K562 (cell line): Measurements from ENCODE around the gene KRT33A.

ENCODE experiments used
- ERF ChIP-seq: fragments of 450-650 bp; formaldehyde crosslinking; IDR thresholded peaks from 2 replicates; pipeline ENCODE4 v1.4.0; 2020; ENCODE audit warnings: mild to moderate bottlenecking, mixed read lengths
- FOS ChIP-seq: IDR thresholded peaks from 3 replicates; pipeline ENCODE4 v1.6.1; 2011; ENCODE audit not compliant: insufficient read length; ENCODE audit errors: extremely low read depth
- HDAC2 ChIP-seq: fragments of 450-650 bp; IDR thresholded peaks from 2 replicates; pipeline ENCODE4 v1.6.1; 2016; ENCODE audit warnings: mild to moderate bottlenecking
- KAT8 ChIP-seq: fragments of 450-650 bp; IDR thresholded peaks from 2 replicates; pipeline ENCODE4 v1.6.1; 2016; ENCODE audit warnings: low read depth, mild to moderate bottlenecking
- NR2F6 ChIP-seq: fragments of 450-650 bp; formaldehyde crosslinking; IDR thresholded peaks from 2 replicates; pipeline ENCODE4 v1.4.0; 2020; ENCODE audit warnings: mild to moderate bottlenecking
- STAG1 ChIP-seq: sonication (generic); formaldehyde crosslinking; IDR thresholded peaks from 2 replicates; pipeline ENCODE4 v1.5.0; 2020; ENCODE audit warnings: missing genetic modification reagents, borderline replicate concordance
- ZNF318 ChIP-seq, 2 experiments: fragments of 450-650 bp; IDR thresholded peaks; 2 replicates each; pipeline ENCODE4 v1.6.1; 2016; ENCODE audit warnings: mild to moderate bottlenecking in 2 of 2, borderline replicate concordance in 1 of 2, low read depth in 1 of 2, moderate library complexity in 1 of 2
- TF ChIP-seq, protein P1 (sequence below), 3 experiments: IDR thresholded peaks in 2 of 3; conservative IDR thresholded peaks in 1 of 3; 2 replicates each; pipeline ENCODE4 v1.5.1; 2011 to 2012; ENCODE audit warnings: low read length in 3 of 3, mild to moderate bottlenecking in 3 of 3, control low read depth in 2 of 3, improper control_type of control experiment in 1 of 3, inconsistent platforms in 1 of 3, low read depth in 1 of 3, mixed read lengths in 1 of 3, moderate library complexity in 1 of 3; ENCODE audit not compliant: insufficient read depth in 2 of 3

DNA sequence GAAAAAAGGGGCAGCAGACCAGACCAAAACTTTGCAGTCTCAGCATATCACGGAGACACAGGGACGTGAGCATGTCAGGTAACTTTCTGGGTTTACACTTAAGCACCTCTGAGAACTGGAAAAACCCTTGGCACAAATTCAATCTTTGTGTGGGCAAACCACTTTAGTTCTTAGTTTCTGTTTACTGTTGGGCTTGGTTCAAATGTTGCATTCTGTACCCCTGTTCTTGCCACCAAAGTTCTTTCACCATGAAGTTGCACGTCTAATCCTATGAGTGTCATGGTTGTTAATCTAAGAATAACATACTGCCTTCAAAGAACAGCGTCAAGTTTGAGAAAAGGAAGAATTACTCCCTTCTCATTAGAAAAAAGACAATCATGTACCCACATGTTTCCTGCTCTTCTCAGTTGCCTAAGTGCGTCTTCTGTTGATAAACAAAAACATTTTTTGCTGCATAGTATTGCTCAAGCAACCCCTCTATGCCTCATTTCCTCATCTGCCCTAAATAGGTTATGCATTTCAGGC lies 11.6 kb downstream of the KRT33A start:
- TF ChIP-seq ZNF318 (IDR thresholded peaks at IDR 0.05; ENCODE audit: borderline replicate concordance in 1 of 2, low read depth in 1 of 2) (no peak), KAT8 (no peak), NR2F6 (CRISPR knock-in tag) (no peak), ERF (CRISPR knock-in tag) (no peak), FOS (no peak), HDAC2 (no peak), STAG1 (CRISPR knock-in tag) (no peak)
- TF ChIP-seq, protein P1, sequence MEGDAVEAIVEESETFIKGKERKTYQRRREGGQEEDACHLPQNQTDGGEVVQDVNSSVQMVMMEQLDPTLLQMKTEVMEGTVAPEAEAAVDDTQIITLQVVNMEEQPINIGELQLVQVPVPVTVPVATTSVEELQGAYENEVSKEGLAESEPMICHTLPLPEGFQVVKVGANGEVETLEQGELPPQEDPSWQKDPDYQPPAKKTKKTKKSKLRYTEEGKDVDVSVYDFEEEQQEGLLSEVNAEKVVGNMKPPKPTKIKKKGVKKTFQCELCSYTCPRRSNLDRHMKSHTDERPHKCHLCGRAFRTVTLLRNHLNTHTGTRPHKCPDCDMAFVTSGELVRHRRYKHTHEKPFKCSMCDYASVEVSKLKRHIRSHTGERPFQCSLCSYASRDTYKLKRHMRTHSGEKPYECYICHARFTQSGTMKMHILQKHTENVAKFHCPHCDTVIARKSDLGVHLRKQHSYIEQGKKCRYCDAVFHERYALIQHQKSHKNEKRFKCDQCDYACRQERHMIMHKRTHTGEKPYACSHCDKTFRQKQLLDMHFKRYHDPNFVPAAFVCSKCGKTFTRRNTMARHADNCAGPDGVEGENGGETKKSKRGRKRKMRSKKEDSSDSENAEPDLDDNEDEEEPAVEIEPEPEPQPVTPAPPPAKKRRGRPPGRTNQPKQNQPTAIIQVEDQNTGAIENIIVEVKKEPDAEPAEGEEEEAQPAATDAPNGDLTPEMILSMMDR (IDR thresholded peaks at IDR 0.05 in 2 of 3, conservative IDR thresholded peaks at IDR 0.05 in 1 of 3; ENCODE audit: insufficient read depth in 2 of 3, low read depth in 1 of 3, low read length in 3 of 3), result no peak
